Myocyte (in vitro differentiated cells): ENCODE results near the gene ITGB6. TPM values are rescaled to one million over a fixed set of nuclear protein-coding genes. Genes with fewer than 3 reads are reported as not detected.

ENCODE experiments used
- DNase-seq: peaks from one replicate; pipeline ENCODE4 v3.0.0-alpha.2; 2012; ENCODE audit warnings: low read depth
- total RNA-seq: library from RNA; depleted of rRNA; stranded (reverse); fragments of >200 nt; gene quantifications from 2 replicates; pipeline ENCODE4 v1.2.3, GENCODE V29; 2014

The ITGB6 gene
- total RNA-seq, 1 donor from 2014 or later: 152 TPM

GRCh38 chr2:160053946-160054345, 146.1 kb downstream of the ITGB6 start:
- DNase-seq: no peak

- DNase-seq: no peak
These were observed 147.5 kb downstream of the ITGB6 start for GRCh38 chr2:160052531-160052930.

DNA sequence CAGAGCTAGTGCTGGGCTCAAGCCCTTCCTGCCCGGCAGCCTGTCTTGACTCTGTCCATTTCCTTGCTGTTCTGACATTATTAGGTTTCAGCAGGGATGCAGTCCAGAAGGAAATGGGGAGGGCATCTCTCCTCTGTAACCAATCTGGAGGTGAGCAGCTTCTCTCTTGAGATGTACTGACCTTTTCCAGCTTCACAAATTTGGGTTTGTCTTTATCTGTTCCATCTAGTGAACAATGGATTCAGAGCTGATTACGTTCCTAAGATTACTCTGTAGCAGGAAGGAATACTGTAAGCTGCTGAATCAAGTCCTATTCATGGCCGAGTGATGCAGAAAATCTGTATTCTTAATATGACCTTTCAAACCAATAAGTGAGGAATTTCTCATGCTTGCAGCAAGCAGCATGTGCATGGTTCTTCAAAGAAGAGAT, 148.7 kb downstream of the ITGB6 start:
- DNase-seq: no peak

DNA sequence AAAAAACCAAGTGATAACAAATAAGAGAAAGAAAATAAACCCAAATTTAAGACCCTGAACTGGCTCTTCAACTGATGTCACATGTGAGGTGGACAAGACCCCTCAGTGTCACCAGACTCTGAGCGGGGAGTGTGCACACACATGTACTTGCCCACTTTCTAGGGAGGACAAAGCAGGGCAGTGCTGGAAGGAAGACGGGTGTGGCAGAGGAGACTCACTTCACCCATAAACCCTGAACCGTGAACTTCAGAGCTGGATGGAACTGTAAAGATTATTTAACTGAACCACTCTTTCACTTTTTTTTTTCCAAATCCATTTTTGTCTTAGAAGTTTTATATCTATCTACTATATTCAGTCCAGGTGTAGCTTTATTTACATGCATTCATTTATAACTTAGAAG, 149.9 kb downstream of the ITGB6 start:
- DNase-seq: no peak

Other genes with a start within 250 kb of the ITGB6 start
- 5.6 and 6.0 TPM in 2 replicates for gene PLA2R1, start 137.7 kb downstream of the ITGB6 start, total RNA-seq